Measurements from ENCODE around the gene METTL16. TPM values are rescaled to one million over a fixed set of nuclear protein-coding genes. Genes with fewer than 3 reads are reported as not detected.

The METTL16 gene
- total and polyA plus RNA-seq, 2 donors from 2014 or later = 18.0 to 37.2 TPM

DNA sequence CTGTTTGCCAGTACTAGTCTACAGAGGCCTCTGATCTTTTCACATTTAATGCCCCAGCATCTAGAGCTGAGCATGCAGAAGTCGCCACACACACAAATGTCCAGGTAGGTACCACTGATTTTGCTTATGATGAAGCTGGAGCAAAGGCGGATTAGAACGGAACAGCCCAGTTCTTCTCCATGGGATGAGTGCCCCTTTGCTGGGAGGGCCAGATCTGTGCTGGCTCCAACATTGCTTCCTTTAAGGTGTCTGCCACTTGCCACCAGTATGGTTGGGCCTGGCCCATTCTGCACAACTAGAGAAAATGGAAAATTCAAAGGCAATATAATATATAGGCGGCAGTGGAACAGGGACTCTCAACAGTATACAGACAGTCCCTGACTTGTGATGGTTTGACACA, 108.6 kb downstream of the METTL16 start:
- TF ChIP-seq, protein P1, sequence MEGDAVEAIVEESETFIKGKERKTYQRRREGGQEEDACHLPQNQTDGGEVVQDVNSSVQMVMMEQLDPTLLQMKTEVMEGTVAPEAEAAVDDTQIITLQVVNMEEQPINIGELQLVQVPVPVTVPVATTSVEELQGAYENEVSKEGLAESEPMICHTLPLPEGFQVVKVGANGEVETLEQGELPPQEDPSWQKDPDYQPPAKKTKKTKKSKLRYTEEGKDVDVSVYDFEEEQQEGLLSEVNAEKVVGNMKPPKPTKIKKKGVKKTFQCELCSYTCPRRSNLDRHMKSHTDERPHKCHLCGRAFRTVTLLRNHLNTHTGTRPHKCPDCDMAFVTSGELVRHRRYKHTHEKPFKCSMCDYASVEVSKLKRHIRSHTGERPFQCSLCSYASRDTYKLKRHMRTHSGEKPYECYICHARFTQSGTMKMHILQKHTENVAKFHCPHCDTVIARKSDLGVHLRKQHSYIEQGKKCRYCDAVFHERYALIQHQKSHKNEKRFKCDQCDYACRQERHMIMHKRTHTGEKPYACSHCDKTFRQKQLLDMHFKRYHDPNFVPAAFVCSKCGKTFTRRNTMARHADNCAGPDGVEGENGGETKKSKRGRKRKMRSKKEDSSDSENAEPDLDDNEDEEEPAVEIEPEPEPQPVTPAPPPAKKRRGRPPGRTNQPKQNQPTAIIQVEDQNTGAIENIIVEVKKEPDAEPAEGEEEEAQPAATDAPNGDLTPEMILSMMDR (IDR thresholded peaks at IDR 0.05; ENCODE audit: borderline replicate concordance, extremely low read depth, insufficient read depth) = no peak
- no peak for FAIRE-seq
- H3K9ac ChIP-seq (ENCODE audit: low read length in 3 of 3) = peak overlapping the region in 1 of 3 donors; percentile 82
- H3K4me3 ChIP-seq (ENCODE audit: low read length in 3 of 3) = no peak overlapping the region
- H3K27me3 ChIP-seq (ENCODE audit: control insufficient read depth, insufficient read depth, low read length) = no peaks in the 10 kb centered on the region
- H3K36me3 ChIP-seq (ENCODE audit: control insufficient read depth in 2 of 3, insufficient read depth in 3 of 3, low read length in 3 of 3) = no peaks in the 10 kb centered on the region
- no peaks in the 10 kb centered on the region for H3K9me3 ChIP-seq (ENCODE audit: control insufficient read depth in 2 of 3, insufficient read depth in 1 of 3, low read length in 3 of 3)
- intact Hi-C loops (cut with DNase I) = no loop called here
- H3K4me1 ChIP-seq (ENCODE audit: control insufficient read depth in 2 of 3, insufficient read depth in 2 of 3, low read depth in 1 of 3, low read length in 3 of 3) = peaks cover 9 to 27% (median 20%) of the 10 kb centered on the region in 3 donors
- DNase-seq = no peak
- no peak overlapping the region for H3K27ac ChIP-seq (ENCODE audit: low read depth in 2 of 2, low read length in 2 of 2)

DNA sequence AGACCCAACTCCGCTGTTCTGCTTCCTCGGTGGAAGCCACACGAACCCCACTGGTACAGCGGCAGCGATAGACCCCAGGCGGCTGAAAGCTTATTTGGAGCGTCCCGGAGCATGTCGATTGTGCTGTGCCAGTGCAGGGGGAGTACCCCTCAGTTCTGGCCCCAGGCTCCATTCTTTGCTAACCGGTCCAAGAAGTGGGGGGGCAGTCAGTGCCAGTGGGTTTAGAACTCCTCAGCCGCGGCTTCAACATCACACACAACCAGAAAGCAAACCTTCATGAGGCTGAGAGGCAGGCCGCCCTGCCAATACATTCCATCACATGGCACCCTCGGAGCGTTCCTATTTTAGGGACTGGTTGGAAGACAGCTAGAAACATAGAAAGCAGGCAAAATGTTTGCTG, 109.1 kb downstream of the METTL16 start:
- intact Hi-C loops (cut with DNase I) = no loop called here
- FAIRE-seq = no peak
- no peaks in the 10 kb centered on the region for H3K9me3 ChIP-seq (ENCODE audit: control insufficient read depth in 2 of 3, insufficient read depth in 1 of 3, low read length in 3 of 3)
- no peaks in the 10 kb centered on the region for H3K27me3 ChIP-seq (ENCODE audit: control insufficient read depth, insufficient read depth, low read length)
- peak in 1 of 5 donors; percentile 53 for DNase-seq
- H3K4me1 ChIP-seq (ENCODE audit: control insufficient read depth in 2 of 3, insufficient read depth in 2 of 3, low read depth in 1 of 3, low read length in 3 of 3) = peaks cover 9 to 31% (median 25%) of the 10 kb centered on the region in 3 donors
- peak overlapping the region in 2 of 3 donors; percentile 78 to 82 for H3K9ac ChIP-seq (ENCODE audit: low read length in 3 of 3)
- H3K4me3 ChIP-seq (ENCODE audit: low read length in 3 of 3) = peak overlapping the region in 2 of 3 donors; percentile 64 to 72
- no peaks in the 10 kb centered on the region for H3K36me3 ChIP-seq (ENCODE audit: control insufficient read depth in 2 of 3, insufficient read depth in 3 of 3, low read length in 3 of 3)
- TF ChIP-seq, protein P1 (IDR thresholded peaks at IDR 0.05; ENCODE audit: borderline replicate concordance, extremely low read depth, insufficient read depth) = no peak
- peak overlapping the region; percentile 67 to 79 for H3K27ac ChIP-seq (ENCODE audit: low read depth in 2 of 2, low read length in 2 of 2)

DNA sequence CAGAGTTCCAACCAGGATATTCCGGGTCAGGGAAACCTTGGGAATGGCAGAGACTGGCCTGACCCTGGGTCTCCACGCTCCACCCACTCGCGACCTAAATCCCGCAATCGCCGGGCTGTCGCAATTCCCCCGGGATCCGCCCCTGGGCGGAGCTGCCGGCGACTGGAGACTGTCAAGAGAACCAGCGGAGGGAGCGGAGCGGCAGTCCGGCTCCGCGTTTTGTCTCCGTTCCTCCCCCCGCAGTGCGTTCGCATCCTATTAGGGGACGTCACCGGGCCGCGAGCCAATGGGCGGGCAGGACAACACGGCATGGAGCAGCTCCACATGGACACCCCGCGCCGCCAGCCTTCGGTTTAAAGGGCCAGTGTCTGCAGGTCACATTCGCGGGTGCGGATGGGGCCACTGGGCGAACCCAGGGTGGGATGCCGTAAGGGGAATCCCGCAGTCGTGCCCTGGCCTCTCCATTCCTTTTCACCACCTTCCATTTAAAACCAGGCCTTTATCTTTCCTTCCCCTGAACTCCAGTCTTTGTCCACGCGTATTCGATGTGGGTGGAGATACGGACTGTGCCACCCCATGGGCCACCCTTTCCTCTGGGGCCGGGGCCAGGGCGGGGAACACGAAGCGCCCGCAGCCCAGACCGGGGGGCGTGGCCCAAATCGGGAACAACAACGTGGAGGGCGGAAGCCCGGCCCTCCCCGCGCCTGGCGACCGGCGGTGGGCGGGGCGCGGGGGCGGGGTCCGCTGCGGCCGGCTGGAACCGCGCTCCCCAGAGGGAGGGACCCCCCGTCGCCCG, 110.1 kb downstream of the METTL16 start:
- no peaks in the 10 kb centered on the region for H3K9me3 ChIP-seq (ENCODE audit: control insufficient read depth in 2 of 3, insufficient read depth in 1 of 3, low read length in 3 of 3)
- H3K4me3 ChIP-seq (ENCODE audit: low read length in 3 of 3) = peak overlapping the region; percentile 81 to 98 (median 83)
- no peaks in the 10 kb centered on the region for H3K36me3 ChIP-seq (ENCODE audit: control insufficient read depth in 2 of 3, insufficient read depth in 3 of 3, low read length in 3 of 3)
- intact Hi-C loops (cut with DNase I) = no loop called here
- peaks cover 5 to 31% (median 28%) of the 10 kb centered on the region in 3 donors for H3K4me1 ChIP-seq (ENCODE audit: control insufficient read depth in 2 of 3, insufficient read depth in 2 of 3, low read depth in 1 of 3, low read length in 3 of 3)
- peak overlapping the region; percentile 70 to 82 (median 76) for H3K9ac ChIP-seq (ENCODE audit: low read length in 3 of 3)
- FAIRE-seq (peak; percentile 86), DNase-seq (peak; percentile 99 to 100 (median 100))
- H3K27me3 ChIP-seq (ENCODE audit: control insufficient read depth, insufficient read depth, low read length) = no peaks in the 10 kb centered on the region
- H3K27ac ChIP-seq (ENCODE audit: low read depth in 2 of 2, low read length in 2 of 2) = peak overlapping the region; percentile 99 to 100
- TF ChIP-seq, protein P1 (IDR thresholded peaks at IDR 0.05; ENCODE audit: borderline replicate concordance, extremely low read depth, insufficient read depth) = no peak

Data from kidney (tissue), 14 donors.